GM19324 (cell line): Measurements from ENCODE around the gene RGP1.

Source experiments
- ATAC-seq: cut with Tn5 transposase; IDR thresholded peaks from one replicate; pipeline ENCODE4 v1.9.1; 2021; ENCODE audit warnings: mild to moderate bottlenecking, moderate library complexity; ENCODE audit not compliant: unreplicated experiment, low FRiP score

The RGP1 gene

DNA sequence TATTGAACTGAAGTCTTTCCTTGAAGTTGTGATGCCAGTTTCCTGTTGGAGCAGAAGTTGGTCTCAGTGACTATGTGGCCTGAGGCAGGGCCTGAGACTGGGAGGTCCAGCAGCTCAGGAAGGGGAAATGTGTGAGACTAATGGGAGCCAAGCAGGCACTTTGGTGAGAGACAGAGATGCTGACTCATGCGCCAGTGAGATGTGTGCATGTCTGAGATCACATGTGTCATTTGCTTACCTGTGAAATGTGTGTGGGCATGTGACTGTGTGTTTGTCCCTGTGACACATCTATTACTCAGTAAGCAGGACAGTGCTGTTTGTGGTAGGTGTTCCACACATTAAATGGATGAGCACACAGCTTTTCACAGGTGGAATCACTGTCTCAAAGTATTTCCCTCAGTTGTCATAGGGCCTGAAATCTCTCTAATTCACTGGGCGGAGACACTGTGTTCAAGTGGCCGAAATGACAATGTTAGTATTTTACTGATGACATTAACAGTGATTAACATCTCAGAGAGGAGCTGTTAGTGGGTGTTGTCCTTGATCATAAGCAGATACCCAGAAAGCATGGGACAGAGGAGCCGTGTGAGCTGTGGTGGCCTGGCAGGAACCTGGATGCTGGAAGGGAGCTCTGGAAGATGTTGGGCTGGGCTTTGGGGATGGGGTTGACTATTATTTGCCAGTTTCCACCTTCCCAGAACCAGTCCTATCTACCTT lies 49.7 kb downstream of the RGP1 start:
- no peak for ATAC-seq

DNA sequence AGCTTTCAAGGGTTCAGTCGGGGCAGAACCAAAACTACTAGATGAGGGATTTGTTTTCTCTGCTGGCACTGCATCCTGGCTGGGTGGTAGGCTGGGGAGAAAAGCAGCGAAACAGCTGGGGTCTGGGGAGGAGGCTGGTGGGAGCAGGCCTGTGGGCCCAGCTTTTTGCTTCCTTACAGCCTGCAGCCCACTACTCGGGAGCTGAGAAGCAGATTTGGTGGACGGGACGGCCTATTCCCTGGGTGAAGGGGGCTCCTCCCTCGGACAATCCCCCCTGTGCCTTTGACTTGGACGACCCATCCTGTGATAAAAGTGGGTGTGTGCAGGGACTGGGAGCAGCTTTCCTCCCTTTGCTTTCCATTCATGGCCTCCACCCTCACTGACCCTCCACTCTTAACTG lies 51.4 kb downstream of the RGP1 start:
- ATAC-seq, result no peak

DNA sequence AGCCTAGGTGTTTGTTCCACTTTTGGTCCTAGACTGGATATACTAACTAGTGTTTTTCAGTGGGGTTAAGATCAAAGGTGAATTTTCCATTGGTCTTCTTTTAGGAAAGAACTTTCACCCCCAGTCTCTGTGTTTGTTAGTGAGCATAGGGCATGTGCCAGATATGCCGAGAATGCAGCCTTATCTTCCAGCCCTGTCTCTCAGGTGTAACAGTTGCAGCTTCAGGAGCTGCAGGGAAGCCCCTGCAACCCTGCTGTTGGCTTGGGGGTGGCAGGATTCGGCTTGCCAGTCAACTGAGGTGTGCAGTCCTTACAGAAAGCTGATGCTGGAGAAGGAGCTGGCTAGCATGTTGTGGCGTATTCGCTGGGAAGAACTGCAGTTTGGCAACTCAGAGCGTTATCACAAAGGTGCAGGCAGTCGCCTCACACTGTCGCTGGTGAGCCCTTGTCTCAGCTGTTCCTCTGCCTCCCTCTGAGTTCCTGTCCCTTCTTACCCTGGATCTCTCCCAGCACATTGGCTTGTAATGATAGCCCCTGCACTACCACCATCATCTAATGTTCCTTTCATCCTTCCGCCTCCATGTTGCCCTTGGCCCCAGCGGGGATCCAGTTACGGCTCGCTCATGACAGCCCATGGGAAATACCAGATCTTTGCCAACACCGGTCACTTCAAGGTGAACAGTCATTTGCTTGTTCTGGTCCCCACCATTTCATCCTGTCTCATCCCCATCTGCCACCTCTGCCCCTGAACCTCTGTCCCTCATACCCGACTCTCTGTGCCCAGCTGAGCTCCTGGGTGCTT lies 52.4 kb downstream of the RGP1 start:
- ATAC-seq, result no peak

DNA sequence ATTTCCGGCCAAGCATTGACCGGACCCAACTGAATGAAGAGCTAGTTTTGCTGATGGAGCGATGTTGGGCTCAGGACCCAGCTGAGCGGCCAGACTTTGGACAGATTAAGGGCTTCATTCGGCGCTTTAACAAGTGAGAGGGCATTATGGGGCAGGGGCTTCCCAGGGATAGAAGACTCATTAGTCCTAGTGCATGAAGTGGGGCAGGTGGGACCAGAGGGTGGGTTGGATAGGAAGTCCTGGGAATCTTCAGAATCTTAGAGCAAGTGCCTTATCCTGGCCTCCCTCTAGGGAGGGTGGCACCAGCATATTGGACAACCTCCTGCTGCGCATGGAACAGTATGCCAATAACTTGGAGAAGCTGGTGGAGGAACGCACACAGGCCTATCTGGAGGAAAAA lies 57.0 kb downstream of the RGP1 start:
- ATAC-seq, result no peak
